Neural cell (in vitro differentiated cells): Measurements from ENCODE around the gene ZRANB1. TPM values are rescaled to one million over a fixed set of nuclear protein-coding genes. Genes with fewer than 3 reads are reported as not detected.

ENCODE experiments used
- H2AFZ ChIP-seq: fragments of 200-600, 300-800 bp; sonication (generic), shearing (Covaris generic); 2 replicates; pipeline ENCODE4 v1.6.0; 2014; ENCODE audit warnings: low read depth, mild to moderate bottlenecking, antibody characterized with exemption, low read length, moderate library complexity
- H3F3A ChIP-seq: fragments of 200-600 bp; shearing (Covaris generic); 2 replicates; pipeline ENCODE4 v1.6.1; 2016; ENCODE audit warnings: mild to moderate bottlenecking, moderate library complexity, mixed read lengths, antibody characterized with exemption, low read length; ENCODE audit not compliant: insufficient read depth, poor library complexity, severe bottlenecking
- H3K27ac ChIP-seq: fragments of 200-600, 300-800 bp; sonication (generic), shearing (Covaris generic); 2 replicates; pipeline ENCODE4 v1.5.1; 2014; ENCODE audit warnings: mild to moderate bottlenecking, low read length, moderate library complexity
- H3K27me3 ChIP-seq: fragments of 300-800, 200-600 bp; sonication (generic), shearing (Covaris generic); 2 replicates; pipeline ENCODE4 v1.6.0; 2014; ENCODE audit warnings: mild to moderate bottlenecking, low read depth, low read length, moderate library complexity; ENCODE audit not compliant: insufficient read depth
- H3K36me3 ChIP-seq: fragments of 300-800, 200-600 bp; sonication (generic), shearing (Covaris generic); 2 replicates; pipeline ENCODE4 v1.5.1; 2014; ENCODE audit warnings: mild to moderate bottlenecking, antibody characterized with exemption, low read length, moderate library complexity; ENCODE audit not compliant: insufficient read depth
- H3K4me2 ChIP-seq: fragments of 300-800, 200-600 bp; sonication (generic), shearing (Covaris generic); 2 replicates; pipeline ENCODE4 v1.6.0; 2014; ENCODE audit warnings: mild to moderate bottlenecking, low read length
- H3K4me3 ChIP-seq: fragments of 300-800, 200-600 bp; sonication (generic), shearing (Covaris generic); 2 replicates; pipeline ENCODE4 v1.5.1; 2014; ENCODE audit warnings: mild to moderate bottlenecking, low read length, moderate library complexity
- H3K79me2 ChIP-seq: fragments of 200-600 bp; shearing (Covaris generic); replicated peaks from 2 replicates; pipeline ENCODE4 v1.6.0; 2014; ENCODE audit warnings: mild to moderate bottlenecking, low read length, moderate library complexity; ENCODE audit not compliant: insufficient read depth
- H3K9ac ChIP-seq: fragments of 300-800, 200-600 bp; sonication (generic), shearing (Covaris generic); 2 replicates; pipeline ENCODE4 v1.6.1; 2016; ENCODE audit warnings: mild to moderate bottlenecking, low read length, mixed read lengths
- H3K9me2 ChIP-seq: fragments of 200-600 bp; shearing (Covaris generic); 2 replicates; pipeline ENCODE4 v1.6.1; 2016; ENCODE audit warnings: mild to moderate bottlenecking, low read length, mixed read lengths; ENCODE audit not compliant: insufficient read depth
- H3K9me3 ChIP-seq: fragments of 200-600, 300-800 bp; sonication (generic), shearing (Covaris generic); 2 replicates; pipeline ENCODE4 v1.6.1; 2016; ENCODE audit warnings: mild to moderate bottlenecking, mixed run types, low read length, moderate library complexity, mixed read lengths
- H4K20me1 ChIP-seq: fragments of 200-600 bp; shearing (Covaris generic); 2 replicates; pipeline ENCODE4 v1.6.1; 2016; ENCODE audit warnings: mild to moderate bottlenecking, mixed run types; ENCODE audit not compliant: insufficient read depth
- EP300 ChIP-seq: fragments of 450-650 bp; conservative IDR thresholded peaks from 2 replicates; pipeline ENCODE4 v1.6.1; 2014; ENCODE audit warnings: antibody characterized with exemption, mild to moderate bottlenecking, moderate library complexity; ENCODE audit not compliant: poor library complexity, severe bottlenecking
- EZH2 ChIP-seq: fragments of 200-600, 300-800 bp; shearing (Covaris generic), sonication (generic); IDR thresholded peaks from 2 replicates; pipeline ENCODE4 v1.6.1; 2014; ENCODE audit warnings: antibody characterized with exemption, low read length, borderline replicate concordance, mild to moderate bottlenecking; ENCODE audit not compliant: insufficient read depth, poor library complexity, severe bottlenecking
- MXI1 ChIP-seq: fragments of 450-650 bp; conservative IDR thresholded peaks from 2 replicates; pipeline ENCODE4 v1.6.1; 2014; ENCODE audit warnings: antibody characterized with exemption, mild to moderate bottlenecking; ENCODE audit not compliant: poor library complexity, severe bottlenecking
- POLR2AphosphoS5 ChIP-seq: IDR thresholded peaks from 2 replicates; pipeline ENCODE4 v1.6.1; 2012
- RAD21 ChIP-seq: fragments of 450-650 bp; conservative IDR thresholded peaks from 2 replicates; pipeline ENCODE4 v1.6.1; 2014; ENCODE audit warnings: antibody characterized with exemption, mild to moderate bottlenecking, moderate library complexity
- SMC3 ChIP-seq: fragments of 450-650 bp; conservative IDR thresholded peaks from 2 replicates; pipeline ENCODE4 v1.6.1; 2014; ENCODE audit warnings: antibody characterized with exemption, mild to moderate bottlenecking, moderate library complexity; ENCODE audit not compliant: poor library complexity
- TAF1 ChIP-seq: IDR thresholded peaks from 2 replicates; pipeline ENCODE4 v1.6.1; 2012; ENCODE audit warnings: low read depth
- polyA plus RNA-seq: library from polyadenylated mRNA; depleted of rRNA; stranded (reverse); fragments of >200 nt; gene quantifications from 2 replicates; pipeline ENCODE4 v1.2.3, GENCODE V29; 2014
- TF ChIP-seq, protein P1 (sequence below): fragments of 450-650 bp; IDR thresholded peaks from 2 replicates; pipeline ENCODE4 v1.5.1; 2014; ENCODE audit warnings: antibody characterized with exemption, mild to moderate bottlenecking, moderate library complexity; ENCODE audit not compliant: poor library complexity, severe bottlenecking
- TF ChIP-seq, protein P2 (sequence below): IDR thresholded peaks from 2 replicates; pipeline ENCODE4 v1.6.1; 2012; ENCODE audit warnings: borderline replicate concordance

The ZRANB1 gene
- polyA plus RNA-seq, 1 donor from 2014 or later = 47.7 TPM

DNA sequence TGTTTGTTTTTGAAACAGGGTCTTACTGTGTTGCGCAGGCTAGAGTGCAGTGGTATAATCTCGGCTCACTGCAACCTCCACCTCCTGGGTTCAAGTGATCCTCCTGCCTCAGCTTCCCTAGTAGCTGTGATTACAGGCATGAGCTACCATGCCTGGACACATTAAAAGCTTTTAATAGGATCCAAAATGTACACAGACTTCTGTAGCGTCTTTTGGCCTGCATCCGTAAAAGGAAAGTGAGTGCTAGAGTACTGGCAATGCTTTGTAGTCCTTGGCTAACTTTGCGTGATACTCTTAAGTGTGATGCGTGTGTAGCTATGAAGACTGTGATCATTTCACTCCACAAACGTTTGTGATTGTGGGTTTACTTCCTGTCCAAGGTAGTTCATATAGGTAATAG, 13.3 kb downstream of the ZRANB1 start:
- Histone ChIP-seq H3K9ac (no peak overlapping the region), H3K27ac (peak overlapping the region; percentile 49), H3K9me2 (no peaks in the 10 kb centered on the region), H4K20me1 (no peaks in the 10 kb centered on the region), H3K4me2 (peak overlapping the region; percentile 15), H3K27me3 (no peaks in the 10 kb centered on the region), H3K79me2 (peaks cover 63% of the 10 kb centered on the region), H2AFZ (no peak overlapping the region), H3K4me3 (peak overlapping the region; percentile 8), H3K9me3 (no peaks in the 10 kb centered on the region), H3F3A (peaks cover 4% of the 10 kb centered on the region), H3K36me3 (no peaks in the 10 kb centered on the region)
- no peak for TF ChIP-seq EZH2
- TF ChIP-seq, protein P1, sequence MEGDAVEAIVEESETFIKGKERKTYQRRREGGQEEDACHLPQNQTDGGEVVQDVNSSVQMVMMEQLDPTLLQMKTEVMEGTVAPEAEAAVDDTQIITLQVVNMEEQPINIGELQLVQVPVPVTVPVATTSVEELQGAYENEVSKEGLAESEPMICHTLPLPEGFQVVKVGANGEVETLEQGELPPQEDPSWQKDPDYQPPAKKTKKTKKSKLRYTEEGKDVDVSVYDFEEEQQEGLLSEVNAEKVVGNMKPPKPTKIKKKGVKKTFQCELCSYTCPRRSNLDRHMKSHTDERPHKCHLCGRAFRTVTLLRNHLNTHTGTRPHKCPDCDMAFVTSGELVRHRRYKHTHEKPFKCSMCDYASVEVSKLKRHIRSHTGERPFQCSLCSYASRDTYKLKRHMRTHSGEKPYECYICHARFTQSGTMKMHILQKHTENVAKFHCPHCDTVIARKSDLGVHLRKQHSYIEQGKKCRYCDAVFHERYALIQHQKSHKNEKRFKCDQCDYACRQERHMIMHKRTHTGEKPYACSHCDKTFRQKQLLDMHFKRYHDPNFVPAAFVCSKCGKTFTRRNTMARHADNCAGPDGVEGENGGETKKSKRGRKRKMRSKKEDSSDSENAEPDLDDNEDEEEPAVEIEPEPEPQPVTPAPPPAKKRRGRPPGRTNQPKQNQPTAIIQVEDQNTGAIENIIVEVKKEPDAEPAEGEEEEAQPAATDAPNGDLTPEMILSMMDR = no peak
- TF ChIP-seq EP300 = no peak
- no peak for TF ChIP-seq RAD21
- no peak for TF ChIP-seq TAF1

DNA sequence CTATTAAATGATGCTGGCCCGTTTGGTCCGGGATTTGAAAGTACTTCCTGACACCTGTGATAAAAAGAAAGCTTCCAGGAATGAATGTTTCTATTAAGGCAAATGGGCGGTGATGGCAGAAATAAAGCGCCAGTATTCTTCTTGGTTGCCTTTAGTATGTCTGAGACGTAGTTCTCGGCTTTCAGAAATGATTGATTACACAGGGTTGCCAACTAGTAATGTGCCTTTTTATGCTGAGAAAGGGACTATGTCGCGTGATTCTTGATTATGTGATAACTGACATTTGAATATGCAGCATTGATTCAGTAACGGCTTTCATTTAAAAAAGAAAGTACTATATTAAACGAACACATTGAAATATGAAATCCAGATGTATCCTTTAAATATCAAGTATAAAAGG, 13.9 kb downstream of the ZRANB1 start:
- H3K4me3 ChIP-seq = peak overlapping the region; percentile 8
- H3K36me3 ChIP-seq = no peaks in the 10 kb centered on the region
- H3K27me3 ChIP-seq = no peaks in the 10 kb centered on the region
- peak overlapping the region; percentile 15 for H3K4me2 ChIP-seq
- H3K79me2 ChIP-seq = peaks cover 63% of the 10 kb centered on the region
- H3K27ac ChIP-seq = peak overlapping the region; percentile 49
- no peak overlapping the region for H2AFZ ChIP-seq
- no peaks in the 10 kb centered on the region for H3K9me2 ChIP-seq
- H3F3A ChIP-seq = peaks cover 4% of the 10 kb centered on the region
- H4K20me1 ChIP-seq = no peaks in the 10 kb centered on the region
- TF ChIP-seq MXI1 (no peak), EP300 (peak; percentile 45)
- TF ChIP-seq, protein P2, sequence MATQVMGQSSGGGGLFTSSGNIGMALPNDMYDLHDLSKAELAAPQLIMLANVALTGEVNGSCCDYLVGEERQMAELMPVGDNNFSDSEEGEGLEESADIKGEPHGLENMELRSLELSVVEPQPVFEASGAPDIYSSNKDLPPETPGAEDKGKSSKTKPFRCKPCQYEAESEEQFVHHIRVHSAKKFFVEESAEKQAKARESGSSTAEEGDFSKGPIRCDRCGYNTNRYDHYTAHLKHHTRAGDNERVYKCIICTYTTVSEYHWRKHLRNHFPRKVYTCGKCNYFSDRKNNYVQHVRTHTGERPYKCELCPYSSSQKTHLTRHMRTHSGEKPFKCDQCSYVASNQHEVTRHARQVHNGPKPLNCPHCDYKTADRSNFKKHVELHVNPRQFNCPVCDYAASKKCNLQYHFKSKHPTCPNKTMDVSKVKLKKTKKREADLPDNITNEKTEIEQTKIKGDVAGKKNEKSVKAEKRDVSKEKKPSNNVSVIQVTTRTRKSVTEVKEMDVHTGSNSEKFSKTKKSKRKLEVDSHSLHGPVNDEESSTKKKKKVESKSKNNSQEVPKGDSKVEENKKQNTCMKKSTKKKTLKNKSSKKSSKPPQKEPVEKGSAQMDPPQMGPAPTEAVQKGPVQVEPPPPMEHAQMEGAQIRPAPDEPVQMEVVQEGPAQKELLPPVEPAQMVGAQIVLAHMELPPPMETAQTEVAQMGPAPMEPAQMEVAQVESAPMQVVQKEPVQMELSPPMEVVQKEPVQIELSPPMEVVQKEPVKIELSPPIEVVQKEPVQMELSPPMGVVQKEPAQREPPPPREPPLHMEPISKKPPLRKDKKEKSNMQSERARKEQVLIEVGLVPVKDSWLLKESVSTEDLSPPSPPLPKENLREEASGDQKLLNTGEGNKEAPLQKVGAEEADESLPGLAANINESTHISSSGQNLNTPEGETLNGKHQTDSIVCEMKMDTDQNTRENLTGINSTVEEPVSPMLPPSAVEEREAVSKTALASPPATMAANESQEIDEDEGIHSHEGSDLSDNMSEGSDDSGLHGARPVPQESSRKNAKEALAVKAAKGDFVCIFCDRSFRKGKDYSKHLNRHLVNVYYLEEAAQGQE = peak; percentile 46
- H3K9me3 ChIP-seq = no peaks in the 10 kb centered on the region
- H3K9ac ChIP-seq = no peak overlapping the region

DNA sequence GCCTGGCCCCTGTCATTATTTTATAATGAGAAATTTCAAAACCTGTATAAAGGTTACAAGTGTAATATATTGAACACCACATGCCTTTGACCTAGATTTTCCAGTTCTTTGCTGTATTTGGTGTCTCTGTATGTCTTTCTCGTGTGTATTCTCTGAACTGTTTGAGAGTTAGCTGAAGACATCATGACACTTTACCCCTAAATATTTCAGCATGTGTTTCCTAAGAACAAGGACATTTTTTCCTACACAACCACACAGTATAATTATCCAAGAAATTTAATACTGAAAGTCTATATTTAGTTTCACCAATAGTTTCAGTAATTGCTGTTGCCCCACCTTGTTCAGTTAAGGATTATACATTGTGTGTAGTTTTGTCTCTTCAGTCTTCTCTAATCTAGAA, 14.8 kb downstream of the ZRANB1 start:
- peak overlapping the region; percentile 60 for H3K27ac ChIP-seq
- H4K20me1 ChIP-seq = no peaks in the 10 kb centered on the region
- H3K9me2 ChIP-seq = no peaks in the 10 kb centered on the region
- no peaks in the 10 kb centered on the region for H3K9me3 ChIP-seq
- H3K36me3 ChIP-seq = no peaks in the 10 kb centered on the region
- H3F3A ChIP-seq = peaks cover 4% of the 10 kb centered on the region
- no peak overlapping the region for H3K4me2 ChIP-seq
- TF ChIP-seq POLR2AphosphoS5 (no peak), EZH2 (no peak), EP300 (no peak), RAD21 (no peak), SMC3 (no peak), TAF1 (no peak), MXI1 (no peak)
- TF ChIP-seq, protein P2 = no peak
- TF ChIP-seq, protein P1 = no peak
- H3K4me3 ChIP-seq = peak overlapping the region; percentile 21
- no peak overlapping the region for H3K9ac ChIP-seq
- no peaks in the 10 kb centered on the region for H3K27me3 ChIP-seq
- peaks cover 69% of the 10 kb centered on the region for H3K79me2 ChIP-seq
- no peak overlapping the region for H2AFZ ChIP-seq
